Measurements from ENCODE around the gene DSC3.
"Not testable (repeated sequence)": the region's sequence is repeated elsewhere in the genome, so short reads cannot be mapped to it uniquely, and the experiment has no call there.

Gene DSC3

DNA sequence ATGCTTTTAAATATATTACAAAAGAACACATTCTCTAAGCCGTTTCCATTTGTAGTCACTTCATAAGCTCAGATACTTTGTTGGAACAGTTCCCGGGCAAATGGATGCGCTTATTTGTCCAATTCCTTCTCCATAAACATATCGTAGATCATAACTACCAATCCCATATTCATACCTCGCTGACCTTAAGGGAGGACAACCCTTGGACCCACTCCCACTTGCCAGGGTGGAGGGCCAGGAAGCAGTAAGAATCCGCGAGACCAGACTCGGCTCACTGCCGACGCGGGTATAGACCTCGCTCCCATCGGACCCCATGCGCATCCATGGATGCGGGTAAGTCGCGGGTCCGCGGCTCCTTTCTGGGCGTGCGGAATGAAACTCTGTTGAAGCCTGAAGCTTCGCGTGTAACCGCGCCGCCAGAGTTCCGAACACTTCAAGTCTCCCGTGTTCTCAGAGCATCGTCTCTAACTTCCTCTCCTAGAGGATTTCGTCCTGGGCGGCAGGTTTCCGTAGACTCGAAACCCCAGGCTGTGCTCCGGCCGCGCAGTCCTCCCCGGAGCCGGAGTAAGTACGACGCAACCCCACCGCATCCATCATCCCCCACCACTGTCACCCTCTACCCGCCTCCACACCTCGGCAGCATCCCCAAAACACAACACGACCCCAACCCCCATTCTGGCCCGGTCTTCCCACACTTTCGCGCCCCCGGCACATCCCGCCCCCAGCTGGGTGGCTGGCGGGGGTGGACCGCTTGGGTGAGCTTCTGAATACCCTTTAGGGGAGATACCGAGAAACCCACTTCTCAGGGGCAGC, 1.1 kb downstream of the DSC3 start:
- DNase-seq (ENCODE audit: low read depth) = no peak

DNA sequence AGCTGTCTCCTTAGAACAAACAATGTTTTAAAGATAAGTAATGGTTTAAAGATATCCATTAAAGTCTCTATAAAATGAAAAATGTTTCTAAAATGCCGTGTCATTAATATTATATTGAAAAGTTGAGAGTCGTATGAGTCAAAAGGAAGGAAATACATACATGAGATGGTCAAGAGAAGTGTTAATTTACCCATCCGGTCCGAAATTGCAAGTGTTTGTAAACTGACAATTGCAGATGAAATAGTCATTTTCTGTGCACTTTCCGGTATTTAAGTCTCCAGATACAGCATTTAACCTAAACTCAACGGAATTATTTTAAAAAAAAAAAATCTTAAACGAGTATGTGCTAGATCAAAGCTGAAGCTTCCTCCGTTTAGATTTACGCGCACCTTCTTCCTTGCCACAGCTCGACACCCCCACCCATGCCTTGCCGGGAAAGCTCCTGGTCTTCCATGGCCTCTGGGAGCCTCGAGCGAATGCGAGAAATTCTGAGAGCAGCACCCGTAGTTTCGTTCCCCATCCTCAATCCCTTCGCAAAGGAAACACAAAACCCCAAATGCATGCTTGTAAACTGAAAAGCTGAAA, 1.8 kb downstream of the DSC3 start:
- no peak for DNase-seq (ENCODE audit: low read depth)

DNA sequence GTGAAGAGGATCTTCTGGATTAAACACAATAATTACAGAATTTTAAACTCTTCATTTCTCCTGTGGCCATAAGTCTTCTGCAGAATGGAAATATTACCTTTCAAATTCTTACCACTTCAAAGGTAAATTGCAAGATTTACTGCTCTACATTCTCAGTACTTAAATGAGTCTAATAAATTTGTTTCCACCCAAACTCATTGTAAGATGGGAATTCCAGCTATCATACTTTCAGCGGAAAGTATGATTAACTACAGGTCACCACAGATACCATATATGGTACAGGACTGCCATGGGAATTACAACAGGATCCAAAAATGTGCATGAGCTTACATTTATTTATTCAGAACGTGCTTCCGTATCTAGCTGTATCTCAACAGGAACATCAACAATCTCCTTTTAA, 3.1 kb downstream of the DSC3 start:
- no peak for DNase-seq (ENCODE audit: low read depth)

DNA sequence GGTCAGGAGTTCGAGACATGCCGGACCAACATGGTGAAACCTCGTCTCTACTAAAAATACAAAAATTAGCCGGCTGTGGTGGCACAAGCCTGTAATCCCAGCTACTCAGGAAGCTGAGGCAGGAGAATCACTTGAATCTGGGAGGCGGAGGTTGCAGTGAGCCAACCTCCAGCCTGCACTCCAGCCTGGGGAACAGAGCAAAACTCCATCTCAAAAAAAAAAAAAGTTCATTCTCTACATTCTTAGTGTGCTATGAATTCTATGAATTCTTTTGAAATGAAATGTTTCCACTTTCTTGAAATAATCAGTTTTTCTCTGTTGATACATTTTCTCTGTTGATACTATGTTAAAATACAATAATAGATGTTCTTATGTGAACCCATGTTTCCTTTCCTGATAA, 4.9 kb downstream of the DSC3 start:
- DNase-seq (ENCODE audit: low read depth) = not testable (repeated sequence)

DNA sequence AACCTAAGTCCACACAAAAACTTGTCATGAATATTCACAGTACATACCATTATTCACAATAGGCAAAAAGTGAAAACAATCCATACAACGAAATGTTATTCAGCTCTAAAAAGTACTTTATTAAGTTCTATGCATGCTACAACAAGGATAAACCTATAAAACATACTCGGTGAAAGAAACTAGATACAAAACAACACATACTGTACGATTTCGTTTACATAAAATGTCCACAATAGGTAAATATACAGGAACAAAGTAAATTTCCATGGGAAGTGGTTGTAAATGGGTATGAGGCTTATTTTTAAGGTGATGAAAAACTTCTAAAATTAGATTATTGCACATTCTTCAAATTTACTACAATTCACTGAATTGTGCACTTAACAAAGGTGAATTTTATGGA, 8.0 kb downstream of the DSC3 start:
- no peak for DNase-seq (ENCODE audit: low read depth)

DNA sequence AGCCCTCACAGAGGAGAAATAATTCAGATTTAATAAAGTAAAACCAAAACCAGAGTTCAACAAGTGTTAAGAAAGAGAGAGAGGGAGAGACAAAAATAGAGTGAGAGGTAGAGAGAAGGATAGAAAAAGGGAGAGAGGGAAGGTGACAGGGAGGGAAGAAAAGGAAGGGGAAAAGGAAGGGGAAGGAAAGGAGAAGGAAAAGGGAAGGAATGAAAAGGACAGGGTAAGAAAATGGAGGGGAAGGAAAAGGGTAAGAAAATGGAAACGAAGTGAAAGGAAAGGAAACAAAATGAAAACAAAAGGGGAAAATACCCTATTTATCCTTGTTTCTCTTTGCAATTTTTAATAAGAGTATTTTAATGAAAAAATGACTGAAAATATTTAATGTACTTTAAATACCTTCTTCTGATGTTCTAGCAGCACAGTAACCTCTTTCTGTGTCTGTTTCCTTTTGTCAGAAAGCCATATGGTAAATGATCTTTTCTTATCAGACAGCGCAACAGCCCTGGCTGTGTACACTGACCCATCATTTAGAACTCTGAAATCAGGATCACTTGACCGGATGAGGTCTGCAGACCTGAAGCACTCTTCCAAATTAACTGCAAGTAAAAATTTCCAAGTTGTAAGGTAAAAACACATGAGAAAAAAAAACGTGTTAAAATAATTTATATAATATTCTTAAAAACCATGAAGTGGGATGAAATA, 11.8 kb downstream of the DSC3 start:
- DNase-seq (ENCODE audit: low read depth) = no peak

DNA sequence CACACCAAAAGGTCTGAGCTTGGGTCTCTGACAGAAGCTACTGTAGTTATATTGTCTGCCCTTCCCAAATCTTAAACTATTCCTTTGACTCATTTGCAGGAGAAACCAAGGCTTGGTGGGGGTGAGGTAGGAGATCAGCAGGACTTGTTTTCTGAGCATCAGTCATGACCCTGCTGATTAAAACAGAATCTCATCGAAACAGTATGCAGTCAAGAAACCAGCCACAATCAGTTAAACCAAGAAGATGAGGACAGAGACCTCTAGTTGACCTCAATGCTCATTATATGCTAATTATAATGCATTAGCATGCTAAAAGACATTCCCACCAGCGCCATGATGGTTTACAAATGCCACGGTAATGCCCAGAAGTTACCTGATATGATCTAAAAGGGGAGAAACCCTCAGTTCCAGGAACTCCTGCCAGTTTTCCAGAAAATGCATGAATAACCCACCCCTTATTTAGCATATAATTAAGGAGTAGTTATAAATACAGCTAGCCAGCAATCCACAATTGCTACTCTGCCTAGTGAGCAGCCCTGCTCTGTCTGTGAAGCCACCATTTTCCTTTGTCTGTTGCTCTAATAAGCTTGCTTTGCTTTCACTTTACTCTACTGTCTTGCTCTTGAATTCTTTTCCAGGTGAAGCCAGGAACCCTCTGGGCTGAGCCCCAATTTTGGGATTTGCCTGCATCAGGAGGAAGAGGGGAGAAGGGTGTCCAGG, 26.7 kb downstream of the DSC3 start:
- no peak for DNase-seq (ENCODE audit: low read depth)

DNA sequence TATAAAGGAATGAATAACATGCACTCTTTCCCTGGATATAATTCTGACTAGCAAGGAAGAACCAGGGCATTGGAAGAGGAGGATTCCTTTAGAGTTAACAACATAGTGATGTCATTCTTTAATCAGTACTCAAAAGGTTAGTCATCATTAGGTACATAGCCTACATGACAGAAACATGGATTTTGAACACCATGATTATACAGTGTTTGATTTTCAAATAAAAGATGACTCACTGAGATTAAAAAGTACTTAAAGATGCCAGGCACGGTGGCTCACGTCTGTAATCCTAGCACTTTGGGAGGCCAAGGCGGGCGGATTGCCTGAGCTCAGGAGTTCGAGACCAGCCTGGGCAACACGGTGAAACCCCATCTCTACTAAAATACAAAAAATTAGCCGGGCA, 31.1 kb downstream of the DSC3 start:
- not testable (repeated sequence) for DNase-seq (ENCODE audit: low read depth)

DNA sequence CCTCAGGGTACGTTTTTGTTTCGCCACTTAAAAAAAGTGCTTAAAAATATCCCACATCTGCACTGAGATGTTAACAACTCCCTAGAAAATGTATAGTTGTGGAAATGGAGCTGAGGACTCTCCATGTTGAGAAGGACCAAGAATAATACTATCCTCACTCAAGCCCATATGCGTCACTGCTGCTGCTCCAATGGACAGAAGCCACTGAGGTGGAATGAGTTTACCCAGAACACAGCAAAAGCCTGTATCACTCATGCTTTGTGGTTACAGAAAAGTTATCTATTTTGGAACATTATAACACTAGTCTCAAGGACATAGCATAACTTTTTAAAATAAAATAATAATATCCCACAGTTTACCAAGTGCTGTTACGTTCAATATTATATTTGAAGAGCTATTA, 31.9 kb downstream of the DSC3 start:
- no peak for DNase-seq (ENCODE audit: low read depth)

DNA sequence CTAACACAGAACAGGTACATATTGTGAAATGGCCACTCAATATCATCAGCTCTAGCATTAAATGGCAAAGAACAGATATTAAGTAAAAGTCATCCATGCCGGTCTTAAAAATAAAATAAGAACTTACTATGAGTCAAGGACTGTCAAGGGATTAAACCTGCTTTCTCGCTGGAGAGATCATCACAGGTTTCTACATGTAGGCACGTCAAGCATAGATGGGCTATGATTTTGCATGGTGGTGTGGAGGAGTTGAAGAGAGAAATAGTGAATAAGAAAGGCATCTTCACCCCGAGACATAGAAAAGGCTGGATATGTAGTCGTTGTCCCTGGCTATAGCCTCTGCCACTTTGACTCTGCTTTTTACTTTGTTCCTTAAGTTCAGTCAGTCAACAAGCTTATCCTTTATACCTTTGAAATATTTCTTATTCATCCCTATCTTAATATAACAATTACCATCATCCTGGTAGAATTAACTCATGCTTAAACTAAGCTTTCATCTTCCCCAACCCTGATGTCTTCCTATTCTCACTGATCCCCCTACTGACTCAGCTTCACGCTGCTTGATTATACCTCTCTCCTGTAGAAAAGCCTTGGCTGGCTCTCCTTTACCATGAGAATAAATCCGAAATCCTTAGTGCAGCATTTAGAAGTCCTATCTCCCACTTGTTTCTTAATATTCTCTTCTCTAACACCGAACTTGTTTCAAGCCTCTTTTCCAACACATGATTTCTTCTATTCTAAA, 42.5 kb downstream of the DSC3 start:
- no peak for DNase-seq (ENCODE audit: low read depth)

DNA sequence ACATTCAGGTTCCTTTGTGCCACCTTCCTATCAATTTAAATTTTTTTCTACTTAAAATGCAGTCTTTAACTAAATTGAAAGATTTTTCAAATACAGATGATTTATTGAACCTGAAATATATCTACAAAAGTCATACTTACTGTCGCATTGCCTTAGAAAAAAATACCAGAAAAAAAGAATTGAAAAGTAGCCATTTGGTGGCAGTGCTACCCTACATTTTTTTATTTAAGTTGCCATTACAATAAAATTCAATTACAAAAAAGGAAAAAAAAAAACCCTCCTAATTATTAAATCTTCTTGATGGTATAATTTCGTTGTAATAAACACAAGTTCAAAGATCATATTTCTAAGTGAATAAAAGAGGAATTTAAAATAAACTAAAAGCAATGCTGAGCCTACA, 43.4 kb downstream of the DSC3 start:
- DNase-seq (ENCODE audit: low read depth) = no peak

DNA sequence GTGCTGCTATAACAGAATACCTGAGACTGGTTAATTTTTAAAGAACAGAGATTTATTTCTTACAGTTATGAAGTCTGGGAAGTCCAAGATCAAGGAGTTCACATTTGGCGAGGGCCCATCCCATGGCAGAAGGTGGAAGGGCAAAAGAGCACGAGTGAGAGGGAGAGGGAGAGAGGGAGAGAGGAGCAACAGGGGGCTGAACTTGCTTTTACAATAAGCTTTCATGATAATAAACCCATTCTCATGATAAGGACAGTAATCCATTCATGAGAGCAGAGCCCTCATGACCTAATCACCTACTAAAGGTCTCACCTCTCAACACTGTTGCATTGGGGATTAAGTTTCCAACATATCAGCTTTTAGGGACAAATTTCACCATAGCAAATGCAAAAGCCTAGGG, 45.3 kb downstream of the DSC3 start:
- DNase-seq (ENCODE audit: low read depth) = no peak

DNA sequence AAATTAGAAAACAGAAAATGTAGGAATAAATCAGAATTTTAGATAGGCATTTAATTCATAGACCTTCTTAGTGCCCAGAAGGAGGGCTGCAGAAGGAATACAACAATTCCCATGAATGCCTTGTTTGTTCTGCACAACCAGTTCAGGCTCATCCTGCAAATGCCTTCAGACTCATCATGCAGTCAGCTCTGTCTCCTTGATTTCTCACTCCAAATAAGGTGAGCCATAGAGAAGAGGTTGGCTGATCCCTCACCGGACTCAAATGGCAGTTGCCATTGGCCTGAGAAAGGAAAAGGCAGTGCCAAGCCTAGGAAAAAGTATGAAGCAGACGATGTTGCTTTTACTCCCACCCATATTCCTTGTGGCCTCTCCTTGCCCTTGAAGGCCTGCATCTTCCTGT, 50.3 kb downstream of the DSC3 start:
- no peak for DNase-seq (ENCODE audit: low read depth)

DNA sequence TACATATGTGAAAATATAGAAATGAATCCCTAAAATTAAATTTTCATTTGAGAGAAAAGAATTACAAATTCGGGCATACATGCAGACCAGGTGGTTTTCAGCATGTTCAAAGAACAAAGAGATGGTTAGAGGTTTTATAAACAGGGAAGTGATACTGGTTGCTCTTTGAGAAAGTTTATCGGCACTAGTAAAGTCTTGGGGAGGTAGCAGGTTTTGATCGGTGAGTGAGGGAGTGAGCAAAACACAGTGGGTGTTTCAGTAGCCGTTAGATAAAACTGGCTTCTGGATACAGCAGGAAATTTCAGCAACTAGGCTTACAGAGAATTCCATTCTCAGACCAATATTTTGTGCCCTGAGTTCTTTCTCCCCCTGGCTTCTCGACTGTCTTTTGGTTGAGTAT, 51.1 kb downstream of the DSC3 start:
- no peak for DNase-seq (ENCODE audit: low read depth)

DNA sequence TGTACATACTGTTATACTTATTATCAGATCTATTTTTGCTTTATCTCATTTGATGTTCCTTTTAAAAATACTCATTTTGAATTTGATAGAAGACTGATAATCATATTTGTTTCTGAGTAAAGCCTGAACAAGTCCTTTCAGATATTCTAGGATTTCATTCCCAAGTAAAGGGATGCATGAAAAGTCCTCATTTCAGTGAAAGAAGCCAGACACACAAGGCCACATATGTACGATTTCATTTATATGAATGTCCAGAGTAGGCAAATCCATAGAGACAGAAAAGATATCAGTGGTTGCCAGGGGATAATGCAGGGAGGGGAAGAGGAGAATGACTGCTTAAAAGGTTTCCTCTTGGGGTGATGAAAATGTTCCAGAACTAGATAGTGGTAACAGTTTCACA, 53.4 kb downstream of the DSC3 start:
- no peak for DNase-seq (ENCODE audit: low read depth)

DNA sequence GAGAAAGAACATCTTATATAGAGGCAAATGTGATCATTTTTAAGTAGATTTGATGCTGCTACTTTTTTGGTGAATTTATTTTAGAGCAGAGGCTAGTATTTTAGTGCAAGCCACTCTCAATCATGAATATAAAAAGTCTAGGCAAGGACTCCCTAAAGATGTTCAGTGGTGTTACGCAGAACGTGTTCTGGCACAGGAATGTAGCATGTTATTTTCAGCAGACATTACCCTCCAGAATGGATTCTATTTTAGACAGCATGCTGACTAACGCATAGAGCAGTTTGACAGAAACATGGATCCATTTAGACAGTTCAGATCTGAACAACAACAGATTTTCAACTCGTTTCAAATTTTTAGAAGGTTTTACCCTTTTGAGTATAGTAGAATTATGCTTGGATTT, 54.1 kb downstream of the DSC3 start:
- DNase-seq (ENCODE audit: low read depth) = no peak

DNA sequence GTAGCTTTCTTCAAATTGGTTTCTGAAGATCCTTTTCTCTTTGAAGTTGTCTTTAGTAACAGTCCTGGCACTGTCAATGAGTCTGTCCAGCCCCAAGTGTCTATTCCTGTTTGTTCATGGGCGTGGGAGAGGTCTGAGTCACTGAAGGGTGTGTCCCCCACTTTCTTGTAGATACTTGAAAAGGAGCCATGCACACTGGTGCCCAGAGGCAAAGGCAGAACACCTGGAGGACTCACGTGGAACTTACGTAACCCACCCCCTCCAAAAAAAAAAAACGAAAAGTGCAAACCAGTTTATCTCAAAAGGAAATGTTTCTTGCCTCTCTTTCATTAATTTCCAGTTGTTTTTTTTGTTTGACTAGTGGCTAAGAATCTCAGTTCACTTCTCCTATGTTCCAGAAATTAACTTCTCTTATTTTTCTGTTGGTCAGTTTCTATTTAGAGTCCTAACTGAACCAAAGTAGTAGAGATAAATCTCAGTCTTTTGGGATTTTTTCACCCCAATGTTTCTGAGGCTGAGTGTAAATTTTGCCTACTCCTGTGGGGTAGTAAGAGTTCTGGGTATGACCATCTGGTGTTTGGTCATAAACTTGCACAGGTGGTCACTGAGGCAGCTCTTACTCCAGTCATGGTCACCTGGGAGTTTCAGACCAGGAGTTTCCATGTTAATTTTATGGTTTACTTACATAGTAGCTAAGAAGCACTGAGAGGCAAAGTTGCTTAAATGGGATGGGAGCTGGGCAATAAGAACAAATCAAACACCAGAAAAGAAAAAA, 54.9 kb downstream of the DSC3 start:
- DNase-seq (ENCODE audit: low read depth) = no peak

DNA sequence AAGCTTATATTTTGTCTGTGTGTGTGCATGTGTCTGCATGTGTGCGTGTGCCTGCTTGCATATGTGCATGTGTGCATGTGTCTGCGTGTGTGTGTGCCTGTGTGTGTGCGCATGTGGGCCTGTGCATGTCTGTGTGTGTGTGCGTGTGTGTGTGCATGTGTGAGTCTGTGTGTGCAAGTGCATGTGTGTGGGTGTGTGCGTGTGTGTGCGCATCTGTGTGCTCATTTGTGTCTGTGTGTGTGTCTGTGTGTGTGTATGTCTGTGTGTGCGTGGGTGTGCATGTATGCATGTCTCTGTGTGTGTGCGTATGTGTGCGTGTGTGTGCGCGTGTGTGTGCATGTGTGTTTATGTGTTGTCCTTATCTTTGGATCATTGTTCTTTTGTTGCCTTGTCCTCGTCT, 56.8 kb downstream of the DSC3 start:
- no peak for DNase-seq (ENCODE audit: low read depth)

DNA sequence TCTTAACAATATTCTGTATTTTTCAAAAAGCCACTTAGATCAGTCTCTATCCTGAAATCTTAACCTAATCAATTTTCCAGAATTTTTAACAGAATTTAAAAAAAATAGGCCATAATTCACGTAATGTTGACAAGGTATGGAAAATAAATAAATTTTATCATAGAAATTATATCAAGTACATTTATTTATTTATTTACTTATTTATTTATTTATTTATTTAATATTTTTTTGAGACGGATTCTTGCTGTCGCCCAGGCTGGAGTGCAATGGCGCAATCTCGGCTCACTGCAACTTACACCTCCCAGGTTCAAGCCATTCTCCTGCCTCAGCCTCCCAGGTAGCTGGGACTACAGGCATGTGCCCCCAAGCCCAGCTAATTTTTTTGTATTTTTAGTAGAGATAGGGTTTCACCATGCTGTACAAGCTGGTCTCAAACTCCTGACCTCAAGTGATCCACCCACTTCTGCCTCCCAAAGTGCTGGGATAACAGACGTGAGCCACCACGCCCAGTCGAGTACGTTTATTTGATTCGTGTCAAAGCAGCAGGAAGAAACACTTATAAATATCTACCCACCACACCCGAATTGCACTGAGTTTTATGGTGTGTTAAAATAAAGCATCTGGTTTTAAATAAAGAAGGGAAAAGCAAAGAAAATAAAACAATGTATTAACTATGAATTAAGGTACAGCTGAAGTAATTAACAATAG, 60.1 kb downstream of the DSC3 start:
- no peak for DNase-seq (ENCODE audit: low read depth)

DNA sequence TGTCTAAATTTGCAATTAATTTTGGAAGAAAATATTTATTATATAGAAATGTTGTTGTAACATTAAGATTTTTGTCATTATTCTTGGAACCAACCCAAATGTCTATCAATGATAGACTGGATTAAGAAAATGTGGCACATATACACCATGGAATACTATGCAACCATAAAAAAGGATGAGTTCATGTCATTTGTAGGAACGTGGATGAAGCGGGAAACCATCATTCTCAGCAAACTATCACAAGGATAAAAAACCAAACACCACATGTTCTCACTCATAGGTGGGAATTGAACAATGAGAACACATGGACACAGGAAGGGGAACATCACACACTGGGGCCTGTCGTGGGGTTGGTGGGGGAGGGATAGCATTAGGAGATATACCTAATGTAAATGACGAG, 64.5 kb downstream of the DSC3 start:
- not testable (repeated sequence) for DNase-seq (ENCODE audit: low read depth)

Measured in activated T-cell treated with anti-CD3 and anti-CD28 coated beads for 24 hours (primary cell).